ENCODE data around the gene ARHGAP15.

The ARHGAP15 gene

GRCh38 chr2:143402451-143402850 is 273.2 kb downstream of the ARHGAP15 start:
- no peak overlapping the region for H2BK12ac ChIP-seq (ENCODE audit: low read length)
- H3K23ac ChIP-seq (ENCODE audit: low read length), result no peak overlapping the region
- no peak overlapping the region for H3K27ac ChIP-seq (ENCODE audit: low read depth, low read length)
- no peak overlapping the region for H2BK120ac ChIP-seq (ENCODE audit: insufficient read depth, low read length, poor library complexity)
- no peak overlapping the region for H4K91ac ChIP-seq (ENCODE audit: low read depth, low read length)
- no peak overlapping the region for H2AK5ac ChIP-seq (ENCODE audit: low read length)
- H3K79me2 ChIP-seq (ENCODE audit: control insufficient read depth, insufficient read depth, low read length, poor library complexity), result no peaks in the 10 kb centered on the region
- no peak overlapping the region for H3K4me3 ChIP-seq (ENCODE audit: low read depth, low read length)
- no peak overlapping the region for H2BK5ac ChIP-seq (ENCODE audit: low read depth, low read length, poor library complexity)
- no peaks in the 10 kb centered on the region for H3K36me3 ChIP-seq (ENCODE audit: control insufficient read depth in 1 of 2, insufficient read depth in 2 of 2, low read length in 2 of 2)
- H3K9me3 ChIP-seq (ENCODE audit: insufficient read depth, low read depth, low read length), result no peaks in the 10 kb centered on the region
- no CpG with 5 or more reads among the region's 2 CpGs for WGBS (ENCODE audit: extremely low coverage, insufficient coverage, insufficient read length)
- H3K4me1 ChIP-seq (ENCODE audit: control insufficient read depth in 1 of 2, insufficient read depth in 2 of 2, low read length in 2 of 2), result peaks cover 0 to 1% of the 10 kb centered on the region in 2 experiments
- H3K9ac ChIP-seq (ENCODE audit: low read length), result no peak overlapping the region
- H3K79me1 ChIP-seq (ENCODE audit: low read length), result no peaks in the 10 kb centered on the region
- no peak overlapping the region for H3K14ac ChIP-seq (ENCODE audit: low read length)
- no peak overlapping the region for H3K4me2 ChIP-seq (ENCODE audit: low read length)
- H3K27me3 ChIP-seq (ENCODE audit: insufficient read depth, low read length), result no peaks in the 10 kb centered on the region
- no peak overlapping the region for H3K4ac ChIP-seq (ENCODE audit: low read depth, low read length)
- no peak overlapping the region for H3K18ac ChIP-seq (ENCODE audit: low read length)
- no peak overlapping the region for H4K12ac ChIP-seq (ENCODE audit: low read depth, low read length)
- no peak overlapping the region for H4K8ac ChIP-seq (ENCODE audit: low read depth, low read length)
- no peak overlapping the region for H2AFZ ChIP-seq (ENCODE audit: insufficient read depth, low read length, poor library complexity)
- DNase-seq, result no peak

DNA sequence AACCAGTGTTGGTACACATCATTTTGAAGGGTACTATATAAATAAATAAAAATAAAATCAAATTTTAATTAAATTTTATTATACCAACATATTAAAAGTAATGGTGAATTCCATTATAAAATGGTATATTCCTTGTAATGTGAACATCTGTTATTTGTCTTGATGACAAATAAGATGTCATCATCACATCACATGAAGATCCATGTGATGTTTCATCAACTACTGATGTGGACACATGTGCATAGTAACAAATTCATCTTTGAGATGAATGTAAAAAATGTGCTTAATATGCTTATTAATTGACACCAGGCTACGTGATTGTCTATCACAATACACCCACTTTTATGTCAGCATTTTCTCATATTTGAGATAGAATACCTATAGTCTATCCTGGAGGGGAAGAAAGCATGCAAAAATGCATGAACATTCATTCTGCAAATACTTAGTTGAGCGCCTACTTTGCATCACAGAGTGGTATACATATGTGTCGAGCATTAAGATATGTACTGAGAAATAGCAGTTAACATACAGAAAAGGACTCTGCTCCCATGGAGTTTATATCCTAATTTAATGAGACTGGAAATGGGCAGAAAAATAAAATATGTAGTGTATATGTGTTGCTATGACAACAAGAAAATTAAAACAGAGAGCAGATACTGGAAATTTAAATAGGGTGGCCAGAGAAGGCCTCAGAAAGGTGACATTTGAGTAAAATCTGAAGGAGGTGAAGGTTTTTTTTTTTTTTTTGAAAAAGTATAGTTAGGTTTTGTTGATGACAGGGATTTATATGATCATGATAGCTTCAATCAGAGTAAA is 281.1 kb downstream of the ARHGAP15 start:
- no CpG with 5 or more reads among the region's 3 CpGs for WGBS (ENCODE audit: extremely low coverage, insufficient coverage, insufficient read length)
- H3K9ac ChIP-seq (ENCODE audit: low read length), result no peak overlapping the region
- H3K27me3 ChIP-seq (ENCODE audit: insufficient read depth, low read length), result no peaks in the 10 kb centered on the region
- H2BK5ac ChIP-seq (ENCODE audit: low read depth, low read length, poor library complexity), result no peak overlapping the region
- no peak overlapping the region for H4K8ac ChIP-seq (ENCODE audit: low read depth, low read length)
- H3K4me3 ChIP-seq (ENCODE audit: low read depth, low read length), result no peak overlapping the region
- no peaks in the 10 kb centered on the region for H3K79me1 ChIP-seq (ENCODE audit: low read length)
- H4K12ac ChIP-seq (ENCODE audit: low read depth, low read length), result no peak overlapping the region
- H3K4ac ChIP-seq (ENCODE audit: low read depth, low read length), result no peak overlapping the region
- H3K36me3 ChIP-seq (ENCODE audit: control insufficient read depth in 1 of 2, insufficient read depth in 2 of 2, low read length in 2 of 2), result no peaks in the 10 kb centered on the region
- no peak overlapping the region for H2BK120ac ChIP-seq (ENCODE audit: insufficient read depth, low read length, poor library complexity)
- no peak overlapping the region for H2AK5ac ChIP-seq (ENCODE audit: low read length)
- no peak overlapping the region for H3K4me2 ChIP-seq (ENCODE audit: low read length)
- H4K91ac ChIP-seq (ENCODE audit: low read depth, low read length), result no peak overlapping the region
- no peaks in the 10 kb centered on the region for H3K79me2 ChIP-seq (ENCODE audit: control insufficient read depth, insufficient read depth, low read length, poor library complexity)
- no peak overlapping the region for H3K14ac ChIP-seq (ENCODE audit: low read length)
- DNase-seq, result no peak
- H3K27ac ChIP-seq (ENCODE audit: low read depth, low read length), result no peak overlapping the region
- no peak overlapping the region for H3K18ac ChIP-seq (ENCODE audit: low read length)
- H2BK12ac ChIP-seq (ENCODE audit: low read length), result no peak overlapping the region
- H2AFZ ChIP-seq (ENCODE audit: insufficient read depth, low read length, poor library complexity), result no peak overlapping the region
- no peaks in the 10 kb centered on the region for H3K4me1 ChIP-seq (ENCODE audit: control insufficient read depth in 1 of 2, insufficient read depth in 2 of 2, low read length in 2 of 2)
- no peaks in the 10 kb centered on the region for H3K9me3 ChIP-seq (ENCODE audit: insufficient read depth, low read depth, low read length)
- no peak overlapping the region for H3K23ac ChIP-seq (ENCODE audit: low read length)

GRCh38 chr2:143415571-143415970 is 286.4 kb downstream of the ARHGAP15 start:
- H3K4ac ChIP-seq (ENCODE audit: low read depth, low read length), result no peak overlapping the region
- no peak overlapping the region for H3K4me2 ChIP-seq (ENCODE audit: low read length)
- H3K27me3 ChIP-seq (ENCODE audit: insufficient read depth, low read length), result no peaks in the 10 kb centered on the region
- no peaks in the 10 kb centered on the region for H3K79me1 ChIP-seq (ENCODE audit: low read length)
- no peak overlapping the region for H2BK5ac ChIP-seq (ENCODE audit: low read depth, low read length, poor library complexity)
- no peaks in the 10 kb centered on the region for H3K4me1 ChIP-seq (ENCODE audit: control insufficient read depth in 1 of 2, insufficient read depth in 2 of 2, low read length in 2 of 2)
- no peak overlapping the region for H2BK120ac ChIP-seq (ENCODE audit: insufficient read depth, low read length, poor library complexity)
- no peak overlapping the region for H3K23ac ChIP-seq (ENCODE audit: low read length)
- no peaks in the 10 kb centered on the region for H3K36me3 ChIP-seq (ENCODE audit: control insufficient read depth in 1 of 2, insufficient read depth in 2 of 2, low read length in 2 of 2)
- no peak overlapping the region for H3K18ac ChIP-seq (ENCODE audit: low read length)
- no peak overlapping the region for H3K9ac ChIP-seq (ENCODE audit: low read length)
- no peaks in the 10 kb centered on the region for H3K9me3 ChIP-seq (ENCODE audit: insufficient read depth, low read depth, low read length)
- no peak overlapping the region for H3K14ac ChIP-seq (ENCODE audit: low read length)
- H3K4me3 ChIP-seq (ENCODE audit: low read depth, low read length), result no peak overlapping the region
- H2BK12ac ChIP-seq (ENCODE audit: low read length), result no peak overlapping the region
- no peaks in the 10 kb centered on the region for H3K79me2 ChIP-seq (ENCODE audit: control insufficient read depth, insufficient read depth, low read length, poor library complexity)
- H2AFZ ChIP-seq (ENCODE audit: insufficient read depth, low read length, poor library complexity), result no peak overlapping the region
- no CpG with 5 or more reads among the region's 4 CpGs for WGBS (ENCODE audit: extremely low coverage, insufficient coverage, insufficient read length)
- H4K12ac ChIP-seq (ENCODE audit: low read depth, low read length), result no peak overlapping the region
- no peak overlapping the region for H3K27ac ChIP-seq (ENCODE audit: low read depth, low read length)
- H4K8ac ChIP-seq (ENCODE audit: low read depth, low read length), result no peak overlapping the region
- no peak overlapping the region for H4K91ac ChIP-seq (ENCODE audit: low read depth, low read length)
- no peak overlapping the region for H2AK5ac ChIP-seq (ENCODE audit: low read length)
- no peak for DNase-seq

- Histone ChIP-seq H2AK5ac (ENCODE audit: low read length) (no peak overlapping the region), H3K4ac (ENCODE audit: low read depth, low read length) (no peak overlapping the region), H4K91ac (ENCODE audit: low read depth, low read length) (no peak overlapping the region), H3K79me2 (ENCODE audit: control insufficient read depth, insufficient read depth, low read length, poor library complexity) (no peaks in the 10 kb centered on the region), H3K79me1 (ENCODE audit: low read length) (no peaks in the 10 kb centered on the region), H3K14ac (ENCODE audit: low read length) (no peak overlapping the region), H3K27me3 (ENCODE audit: insufficient read depth, low read length) (no peaks in the 10 kb centered on the region), H3K36me3 (ENCODE audit: control insufficient read depth in 1 of 2, insufficient read depth in 2 of 2, low read length in 2 of 2) (no peaks in the 10 kb centered on the region), H4K12ac (ENCODE audit: low read depth, low read length) (no peak overlapping the region), H3K4me2 (ENCODE audit: low read length) (no peak overlapping the region), H2BK120ac (ENCODE audit: insufficient read depth, low read length, poor library complexity) (no peak overlapping the region), H2BK12ac (ENCODE audit: low read length) (no peak overlapping the region), H3K9me3 (ENCODE audit: insufficient read depth, low read depth, low read length) (no peaks in the 10 kb centered on the region), H3K9ac (ENCODE audit: low read length) (no peak overlapping the region), H3K4me3 (ENCODE audit: low read depth, low read length) (no peak overlapping the region), H4K8ac (ENCODE audit: low read depth, low read length) (no peak overlapping the region), H3K18ac (ENCODE audit: low read length) (no peak overlapping the region), H3K27ac (ENCODE audit: low read depth, low read length) (no peak overlapping the region), H2AFZ (ENCODE audit: insufficient read depth, low read length, poor library complexity) (no peak overlapping the region), H2BK5ac (ENCODE audit: low read depth, low read length, poor library complexity) (no peak overlapping the region), H3K23ac (ENCODE audit: low read length) (no peak overlapping the region), H3K4me1 (ENCODE audit: control insufficient read depth in 1 of 2, insufficient read depth in 2 of 2, low read length in 2 of 2) (no peaks in the 10 kb centered on the region)
- no CpG with 5 or more reads among the region's 2 CpGs for WGBS (ENCODE audit: extremely low coverage, insufficient coverage, insufficient read length)
- DNase-seq, result no peak
Observed at GRCh38 chr2:143417428-143417827, 288.2 kb downstream of the ARHGAP15 start.

Data from trophoblast cell (in vitro differentiated cells and primary cell).